ENCODE data around the gene HLA-DOA.

- no peak for TF ChIP-seq CTCF (IDR thresholded peaks at IDR 0.05)
- TF ChIP-seq POLR2A (IDR thresholded peaks at IDR 0.05) = no peak
Observed at GRCh38 chr6:33007831-33008400, 1.5 kb downstream of the HLA-DOA start.
